Hematopoietic multipotent progenitor cell treated with erythropoietin and hydrocortisone succinate and interleukin-3 and kit ligand, for 15 days (in vitro differentiated cells): ENCODE data around the gene MUC2.

ENCODE experiments used
- DNase-seq: peaks from one replicate; pipeline ENCODE4 v3.0.0-alpha.2; 2015; ENCODE audit warnings: low spot score

Gene MUC2

GRCh38 chr11:1051356-1052132, 23.1 kb upstream of the MUC2 start:
- DNase-seq = no peak

- DNase-seq = no peak
Observed at GRCh38 chr11:1052133-1053011, 22.3 kb upstream of the MUC2 start.

- DNase-seq = no peak
Observed at GRCh38 chr11:1053121-1053901, 21.4 kb upstream of the MUC2 start.

- no peak for DNase-seq
Observed at GRCh38 chr11:1054143-1055108, 20.2 kb upstream of the MUC2 start.

GRCh38 chr11:1055109-1055703, 19.5 kb upstream of the MUC2 start:
- DNase-seq = no peak

GRCh38 chr11:1055990-1056771, 18.5 kb upstream of the MUC2 start:
- no peak for DNase-seq

- no peak for DNase-seq
Observed at GRCh38 chr11:1057806-1058205, 16.9 kb upstream of the MUC2 start.

GRCh38 chr11:1059759-1060158, 14.9 kb upstream of the MUC2 start:
- no peak for DNase-seq

- DNase-seq = no peak
Observed at GRCh38 chr11:1060410-1060809, 14.3 kb upstream of the MUC2 start.

GRCh38 chr11:1060852-1061616, 13.6 kb upstream of the MUC2 start:
- DNase-seq = no peak

- DNase-seq = no peak
Observed at GRCh38 chr11:1062075-1062820, 12.4 kb upstream of the MUC2 start.

GRCh38 chr11:1064167-1064566, 10.5 kb upstream of the MUC2 start:
- no peak for DNase-seq

GRCh38 chr11:1067812-1068496, 6.7 kb upstream of the MUC2 start:
- DNase-seq = no peak

GRCh38 chr11:1069740-1070139, 4.9 kb upstream of the MUC2 start:
- DNase-seq = no peak

- no peak for DNase-seq
Observed at GRCh38 chr11:1070594-1071462, 3.8 kb upstream of the MUC2 start.

- DNase-seq = no peak
Observed at GRCh38 chr11:1071571-1072115, 3.0 kb upstream of the MUC2 start.
